GM21529 (cell line): ENCODE data around the gene CFAP45.
"Not testable (repeated sequence)": the region's sequence is repeated elsewhere in the genome, so short reads cannot be mapped to it uniquely, and the experiment has no call there.

ENCODE experiments used
- ATAC-seq: cut with Tn5 transposase; IDR thresholded peaks from one replicate; pipeline ENCODE4 v1.9.1; 2021; ENCODE audit not compliant: unreplicated experiment

CFAP45 gene

DNA sequence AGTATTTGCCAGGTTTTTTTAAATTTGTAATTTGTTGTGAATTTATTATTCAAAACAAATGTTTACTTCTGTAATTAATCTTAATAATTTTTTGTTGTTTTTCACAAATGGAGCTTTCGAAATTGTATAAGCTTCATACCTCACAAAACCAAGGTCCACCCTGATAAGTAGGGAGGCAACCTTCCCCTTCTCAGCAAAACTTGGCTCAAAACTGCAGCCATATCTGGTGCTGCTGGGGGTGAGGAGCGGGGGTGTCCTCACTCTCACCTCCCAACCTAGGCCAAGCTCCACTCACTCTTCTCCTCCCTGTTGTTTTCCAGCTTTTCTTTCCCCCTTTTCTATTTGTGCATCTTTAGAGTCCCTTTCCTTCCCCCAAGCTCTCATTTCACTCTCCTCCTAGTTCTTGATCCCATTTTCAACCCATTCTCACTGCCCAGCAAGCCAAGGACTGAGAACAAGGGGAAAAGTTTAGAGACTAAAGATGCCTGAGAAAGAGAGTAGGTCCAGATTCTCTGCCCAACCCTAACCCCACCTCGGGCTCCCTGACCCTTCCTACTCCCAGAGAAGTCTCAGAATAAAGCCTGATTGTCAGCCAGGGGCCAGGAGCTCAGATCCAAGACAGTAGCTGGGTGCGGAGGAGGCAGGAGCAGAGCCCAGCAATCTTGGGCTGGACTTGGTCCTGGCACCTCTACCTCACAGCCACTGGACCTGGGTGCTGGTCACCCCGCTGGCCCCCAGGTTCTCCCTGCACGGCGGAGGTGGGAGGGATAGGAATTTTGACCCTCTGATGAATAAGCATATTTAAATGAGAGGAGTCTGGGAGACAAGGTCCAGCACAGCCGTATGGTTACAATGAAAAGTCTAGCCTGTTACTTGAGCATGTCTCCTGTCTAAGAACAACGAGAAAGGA, 8.3 kb upstream of the CFAP45 start:
- no peak for ATAC-seq

DNA sequence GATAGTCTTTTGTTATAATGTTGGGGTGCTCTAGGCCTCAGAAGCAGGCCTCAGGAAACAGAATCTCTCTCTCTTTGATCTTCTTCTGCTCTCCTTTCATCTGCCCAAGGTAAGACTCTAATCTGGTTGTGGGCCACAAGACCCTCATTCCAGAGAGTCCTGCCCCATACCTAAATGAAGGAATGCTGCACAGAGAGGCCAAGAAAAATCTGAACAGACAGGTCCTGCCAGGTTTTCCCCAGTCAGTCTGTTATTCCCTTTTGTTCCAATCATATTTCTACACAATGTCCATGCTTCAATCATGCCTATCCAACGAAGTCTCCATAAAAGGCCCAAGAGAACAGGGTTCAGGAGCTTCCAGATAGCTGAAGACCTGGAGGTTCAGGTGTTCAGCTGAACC, 7.0 kb upstream of the CFAP45 start:
- ATAC-seq = no peak

- not testable (repeated sequence) for ATAC-seq
Measured at GRCh38 chr1:159904036-159904435, 4.1 kb upstream of the CFAP45 start.

- ATAC-seq = no peak
Measured at GRCh38 chr1:159902541-159902940, 2.6 kb upstream of the CFAP45 start.

GRCh38 chr1:159900755-159901360, 893 bp upstream of the CFAP45 start:
- ATAC-seq = no peak

GRCh38 chr1:159899634-159900033, 331 bp downstream of the CFAP45 start:
- not testable (repeated sequence) for ATAC-seq

- no peak for ATAC-seq
Measured at GRCh38 chr1:159898527-159898926, 1.4 kb downstream of the CFAP45 start.

GRCh38 chr1:159897962-159898361, 2.0 kb downstream of the CFAP45 start:
- ATAC-seq = no peak

DNA sequence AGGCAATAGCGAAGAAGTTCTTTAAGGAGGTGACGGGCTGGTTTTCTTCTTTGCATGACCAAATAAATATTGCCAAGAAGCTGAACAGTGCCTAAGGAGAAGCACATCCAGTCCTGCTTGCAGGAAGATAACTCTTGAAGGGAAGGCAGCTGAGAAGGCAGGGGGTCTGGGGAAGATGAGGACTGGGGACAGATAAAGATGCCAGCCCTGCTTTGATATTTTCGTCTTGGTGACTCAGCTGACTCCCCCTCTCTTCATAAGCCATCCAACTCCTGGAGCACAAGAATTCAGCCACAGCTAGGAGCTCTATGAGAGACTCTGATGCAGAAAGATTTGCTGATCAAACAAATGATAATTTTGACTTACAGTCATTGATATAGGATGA, 3.4 kb downstream of the CFAP45 start:
- no peak for ATAC-seq

GRCh38 chr1:159895836-159896545, 4.0 kb downstream of the CFAP45 start:
- no peak for ATAC-seq

DNA sequence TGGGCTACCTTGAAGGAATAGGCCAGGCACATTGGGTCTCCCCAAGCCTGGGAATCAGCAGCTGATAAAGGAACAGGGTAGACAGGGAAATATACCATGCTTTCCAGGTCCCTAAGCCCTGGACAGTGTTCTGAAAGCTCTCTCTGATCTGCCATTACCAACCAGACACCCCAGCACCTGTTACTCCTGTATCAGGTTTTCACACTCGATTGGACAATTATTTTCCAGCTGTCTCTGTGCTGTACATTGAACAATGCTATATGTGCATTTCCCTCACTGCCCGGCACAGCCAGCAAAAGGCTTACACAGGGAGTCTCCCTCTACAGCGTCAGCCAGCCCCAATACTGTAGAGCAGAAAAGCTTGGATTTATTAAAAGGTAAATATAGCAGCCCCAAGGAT, 4.7 kb downstream of the CFAP45 start:
- no peak for ATAC-seq

GRCh38 chr1:159892944-159893343, 7.0 kb downstream of the CFAP45 start:
- no peak for ATAC-seq

- ATAC-seq = peak; percentile 63
Measured at GRCh38 chr1:159891275-159892157, 8.4 kb downstream of the CFAP45 start.

DNA sequence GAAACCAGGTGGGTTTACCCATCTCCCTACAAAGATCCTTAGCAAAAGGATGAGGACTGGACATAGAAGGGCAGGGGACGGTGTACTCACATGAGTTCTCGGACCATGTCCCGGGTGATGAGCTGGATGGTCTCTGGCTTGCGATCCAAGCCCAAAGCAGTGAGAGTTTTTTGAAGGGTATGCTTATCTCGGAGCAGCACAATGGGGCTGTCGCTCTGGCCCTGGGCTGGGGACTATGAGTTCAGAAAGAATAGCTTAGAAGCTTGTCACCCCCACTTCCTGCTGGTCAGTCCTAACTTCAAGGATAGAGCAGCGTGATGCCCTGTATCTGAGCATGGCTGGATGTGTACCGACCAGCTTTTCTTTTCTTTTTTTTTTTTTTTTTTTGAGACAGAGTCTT, 9.6 kb downstream of the CFAP45 start:
- no peak for ATAC-seq

DNA sequence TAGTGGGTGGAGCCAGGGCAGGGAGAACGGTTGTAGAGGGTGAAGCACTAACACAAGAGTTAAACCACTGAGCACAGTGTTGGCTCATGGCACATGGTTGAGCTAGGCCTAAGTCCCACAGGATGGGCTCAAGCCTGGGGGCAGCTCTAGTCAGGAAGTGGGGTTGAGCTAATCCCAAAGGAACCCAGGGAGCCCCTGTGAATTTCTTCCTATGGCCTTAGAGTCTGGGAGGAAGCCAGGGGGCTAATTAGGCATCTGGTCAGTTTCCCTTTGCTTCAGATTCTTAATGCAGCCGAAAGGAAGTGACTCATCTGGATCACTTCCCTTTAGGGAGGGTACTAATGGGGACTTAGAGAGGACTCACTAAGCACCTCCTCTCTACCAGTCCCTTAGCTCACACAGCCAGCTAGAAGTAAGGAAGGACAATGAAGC, 10.1 kb downstream of the CFAP45 start:
- ATAC-seq = peak; percentile 94

GRCh38 chr1:159889202-159889601, 10.8 kb downstream of the CFAP45 start:
- ATAC-seq = no peak

- no peak for ATAC-seq
Measured at GRCh38 chr1:159884296-159884695, 15.7 kb downstream of the CFAP45 start.

DNA sequence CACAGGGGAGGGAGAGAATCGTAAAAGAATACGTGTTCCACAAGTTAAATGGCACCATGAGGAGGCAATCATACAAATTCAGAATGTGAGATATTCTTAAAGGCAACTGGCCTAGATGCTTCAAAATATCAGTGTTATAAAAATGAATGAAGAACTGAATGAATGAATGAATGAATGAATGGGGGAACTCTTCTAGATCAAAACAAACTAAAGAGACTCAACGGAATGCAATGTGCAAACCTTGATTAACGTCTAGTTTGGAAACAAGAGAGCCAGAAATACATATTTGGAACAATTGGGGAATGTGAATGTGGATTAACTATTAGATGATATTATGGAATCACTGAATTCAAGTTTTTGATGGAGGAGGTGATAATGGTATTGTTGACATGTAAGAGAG, 16.8 kb downstream of the CFAP45 start:
- ATAC-seq = no peak

GRCh38 chr1:159882527-159882862, 17.5 kb downstream of the CFAP45 start:
- ATAC-seq = no peak

- no peak for ATAC-seq
Measured at GRCh38 chr1:159881622-159882526, 18.1 kb downstream of the CFAP45 start.
